Stomach (tissue), 4 donors: Measurements from ENCODE around the gene PMEPA1.

ENCODE experiments used
- POLR2A ChIP-seq, 4 donors: fragments of 450-650 bp; IDR thresholded peaks; one replicate each; pipeline ENCODE4 v1.6.1; 2016; ENCODE audit warnings: antibody characterized with exemption in 4 of 4, control low read depth in 2 of 4, mild to moderate bottlenecking in 1 of 4, moderate library complexity in 1 of 4
- TF ChIP-seq, protein P1 (sequence below), 7 experiments: fragments of 450-650 bp in 4 of 7; fragments of 200-600 bp in 3 of 7; sonication (generic) in 3 of 7; IDR thresholded peaks; one replicate each; pipeline ENCODE4 v1.5.1; 2016 to 2019; ENCODE audit warnings: antibody characterized with exemption in 7 of 7, control low read depth in 2 of 7, mild to moderate bottlenecking in 1 of 7

GRCh38 chr20:57618764-57619050 is 91.1 kb downstream of the PMEPA1 start:
- TF ChIP-seq, protein P1, sequence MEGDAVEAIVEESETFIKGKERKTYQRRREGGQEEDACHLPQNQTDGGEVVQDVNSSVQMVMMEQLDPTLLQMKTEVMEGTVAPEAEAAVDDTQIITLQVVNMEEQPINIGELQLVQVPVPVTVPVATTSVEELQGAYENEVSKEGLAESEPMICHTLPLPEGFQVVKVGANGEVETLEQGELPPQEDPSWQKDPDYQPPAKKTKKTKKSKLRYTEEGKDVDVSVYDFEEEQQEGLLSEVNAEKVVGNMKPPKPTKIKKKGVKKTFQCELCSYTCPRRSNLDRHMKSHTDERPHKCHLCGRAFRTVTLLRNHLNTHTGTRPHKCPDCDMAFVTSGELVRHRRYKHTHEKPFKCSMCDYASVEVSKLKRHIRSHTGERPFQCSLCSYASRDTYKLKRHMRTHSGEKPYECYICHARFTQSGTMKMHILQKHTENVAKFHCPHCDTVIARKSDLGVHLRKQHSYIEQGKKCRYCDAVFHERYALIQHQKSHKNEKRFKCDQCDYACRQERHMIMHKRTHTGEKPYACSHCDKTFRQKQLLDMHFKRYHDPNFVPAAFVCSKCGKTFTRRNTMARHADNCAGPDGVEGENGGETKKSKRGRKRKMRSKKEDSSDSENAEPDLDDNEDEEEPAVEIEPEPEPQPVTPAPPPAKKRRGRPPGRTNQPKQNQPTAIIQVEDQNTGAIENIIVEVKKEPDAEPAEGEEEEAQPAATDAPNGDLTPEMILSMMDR (IDR thresholded peaks at IDR 0.05): no peak
- no peak for TF ChIP-seq POLR2A (IDR thresholded peaks at IDR 0.05)
